GM18526 (cell line): Measurements from ENCODE around the gene CLEC5A.

Source experiments
- POLR2A ChIP-seq: IDR thresholded peaks from 3 replicates; pipeline ENCODE4 v1.6.1; 2011; ENCODE audit not compliant: insufficient read length; ENCODE audit errors: extremely low read depth

CLEC5A gene

DNA sequence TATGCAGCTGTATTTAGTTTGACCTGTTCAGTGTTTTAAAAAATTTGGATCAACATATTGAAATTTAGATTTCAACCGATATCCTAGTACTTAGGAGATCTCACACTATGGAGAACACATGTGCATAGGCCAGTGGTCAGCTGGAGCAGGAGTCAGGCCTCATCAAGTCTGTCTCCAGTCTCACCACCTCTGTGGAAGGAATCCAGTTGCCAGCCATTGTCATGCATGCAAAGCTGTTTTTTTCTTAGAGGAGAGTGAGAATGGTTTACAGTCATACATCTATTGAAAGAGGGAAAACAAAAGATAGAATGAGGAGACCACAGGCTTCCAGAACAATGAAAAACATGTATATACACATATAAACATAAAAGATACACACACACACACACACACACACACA lies 7.6 kb upstream of the CLEC5A start:
- no peak for TF ChIP-seq POLR2A

DNA sequence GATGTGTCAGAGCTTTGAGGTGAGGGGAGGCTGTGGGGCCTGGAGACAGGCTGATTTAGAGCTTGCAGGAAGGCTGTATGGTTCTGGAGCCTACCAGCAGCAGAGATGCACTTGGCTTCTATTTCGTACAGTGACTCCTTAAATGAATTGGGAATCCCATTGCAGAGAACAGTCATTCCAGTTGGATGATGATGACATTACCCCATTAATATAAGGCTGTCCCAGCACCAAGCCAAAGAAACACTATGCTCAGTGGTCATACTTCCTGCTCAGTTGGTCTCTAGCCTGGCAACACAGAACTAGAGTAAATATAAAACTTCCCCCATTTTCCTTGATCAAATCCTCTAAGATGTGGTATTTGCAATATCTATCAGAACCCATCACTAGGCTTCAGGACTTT lies 5.7 kb upstream of the CLEC5A start:
- TF ChIP-seq POLR2A, result no peak

DNA sequence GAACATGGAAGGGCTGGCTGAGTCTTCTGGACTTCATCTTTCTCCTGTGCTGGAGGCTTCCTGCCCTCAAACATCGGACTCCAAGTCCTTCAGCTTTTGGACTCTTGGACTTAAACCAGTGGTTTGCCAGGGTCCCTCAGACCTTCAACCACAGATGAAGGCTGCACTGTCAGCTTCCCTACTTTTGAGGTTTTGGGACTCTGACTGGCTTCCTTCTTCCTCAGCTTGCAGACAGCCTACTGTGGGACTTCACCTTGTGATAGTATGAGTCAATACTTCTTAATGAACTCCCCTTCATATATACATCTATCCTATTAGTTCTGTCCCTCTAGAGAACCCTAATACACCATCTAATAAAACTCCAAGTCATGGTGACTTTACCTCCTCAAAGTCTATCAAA lies 4.0 kb upstream of the CLEC5A start:
- TF ChIP-seq POLR2A, result no peak

DNA sequence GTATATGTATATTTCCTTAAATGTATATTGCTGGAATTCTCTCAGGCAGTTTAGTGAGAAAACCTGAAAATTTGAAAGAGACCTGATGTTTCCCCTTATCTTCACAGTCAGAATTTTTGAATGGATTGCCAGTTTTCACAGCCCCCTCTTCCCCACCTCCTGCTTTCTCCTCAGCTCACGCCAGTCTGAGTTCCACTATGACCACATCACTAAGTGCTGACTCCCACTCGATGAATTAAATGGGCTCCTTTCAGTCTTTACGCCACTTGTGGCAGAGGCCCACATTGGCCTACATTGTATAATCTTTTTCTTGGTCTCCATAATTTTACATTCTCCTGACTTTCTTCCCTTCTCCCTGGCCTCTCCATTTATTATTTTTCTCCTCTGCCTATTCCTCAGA lies 3.1 kb upstream of the CLEC5A start:
- no peak for TF ChIP-seq POLR2A

DNA sequence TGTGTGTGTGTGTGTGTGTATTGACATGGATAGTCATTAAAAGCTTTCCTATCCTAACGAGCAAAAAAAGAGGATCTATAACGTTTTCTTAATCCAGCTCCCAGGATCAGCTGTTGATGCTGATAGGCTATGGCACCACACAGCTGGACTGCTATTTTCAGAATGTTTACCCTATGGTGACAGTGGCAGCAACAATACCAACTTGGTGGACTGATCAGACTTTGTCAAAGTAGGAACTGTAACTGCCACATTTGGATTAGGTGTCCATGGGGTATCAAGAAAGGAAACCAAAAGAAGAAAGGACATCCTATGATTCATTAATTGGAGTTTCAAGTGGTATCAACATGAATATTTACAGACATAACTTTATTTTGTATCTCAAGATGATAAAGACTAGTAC lies 2.7 kb upstream of the CLEC5A start:
- TF ChIP-seq POLR2A, result no peak

DNA sequence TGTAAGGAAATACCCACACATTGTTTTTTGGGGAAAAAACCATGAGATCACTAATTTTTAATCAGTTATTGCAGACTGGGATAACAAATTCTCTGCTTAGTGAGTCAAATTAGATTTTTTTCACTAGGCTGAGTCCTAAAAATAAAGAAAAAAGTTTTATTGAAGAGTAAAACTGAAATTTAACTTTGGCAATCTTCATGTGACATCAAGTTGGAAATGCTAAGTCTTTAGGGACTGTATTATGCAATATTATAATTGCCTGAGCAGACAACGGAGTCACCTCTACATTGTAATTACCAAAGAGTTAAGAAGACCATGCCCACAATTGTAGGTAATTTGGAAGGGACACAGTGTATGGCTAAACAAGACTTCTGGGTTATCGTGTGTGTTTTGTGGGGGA lies 2.2 kb upstream of the CLEC5A start:
- TF ChIP-seq POLR2A, result no peak

DNA sequence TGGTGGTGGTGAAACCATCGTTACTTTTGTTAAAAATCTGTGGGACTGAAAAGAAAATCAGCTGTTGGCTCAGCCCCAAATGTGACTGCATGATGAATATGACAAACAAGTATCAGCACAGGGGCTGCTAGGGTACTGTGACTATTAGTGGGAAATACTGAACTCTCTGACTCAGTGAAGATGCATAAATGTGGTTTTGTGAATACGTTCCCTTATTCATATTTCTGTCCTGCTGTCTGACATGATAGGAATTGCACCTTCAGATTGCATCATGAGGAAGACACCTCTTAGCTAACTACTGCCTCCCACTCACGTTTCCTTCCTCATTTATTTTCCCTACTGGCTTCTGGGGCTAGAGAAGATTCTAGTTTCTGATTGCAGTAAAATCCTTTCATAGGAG lies 1.4 kb downstream of the CLEC5A start:
- no peak for TF ChIP-seq POLR2A

DNA sequence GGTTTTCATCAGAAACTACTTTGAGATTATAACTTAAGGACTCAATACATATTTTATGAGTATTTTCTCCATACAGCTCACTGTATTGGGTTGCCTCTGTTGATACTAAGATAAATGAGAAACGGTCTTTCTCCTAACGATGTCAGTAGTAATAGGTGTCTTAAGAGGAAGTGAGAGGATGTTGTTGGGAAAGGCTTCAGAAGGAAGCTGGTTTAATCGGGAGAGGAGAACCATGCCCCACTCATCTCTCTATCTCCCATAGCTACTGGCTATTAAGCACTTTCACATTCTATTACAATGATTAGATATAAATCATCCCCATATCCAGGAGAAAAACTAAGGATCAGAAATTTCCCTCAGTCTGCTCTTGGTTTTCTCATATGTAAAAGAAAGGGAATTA lies 2.0 kb downstream of the CLEC5A start:
- no peak for TF ChIP-seq POLR2A

DNA sequence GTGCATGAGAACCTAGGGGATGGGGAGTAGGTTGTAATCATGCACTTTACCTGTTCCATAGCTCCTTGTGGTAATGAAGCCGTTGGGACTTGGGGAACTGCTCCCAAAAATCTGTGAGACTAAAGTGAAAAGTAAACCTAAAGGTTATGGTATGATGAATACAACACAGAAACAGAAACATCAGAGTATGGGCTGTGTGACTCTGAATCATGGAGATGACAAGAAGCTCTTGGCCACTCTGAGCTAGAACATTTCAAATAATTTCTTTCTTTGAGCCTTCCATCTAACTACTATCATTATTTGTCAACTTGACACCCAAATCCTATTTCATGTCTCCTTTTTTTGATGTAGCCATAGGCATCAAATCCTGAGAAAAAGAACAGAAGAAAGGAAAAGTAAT lies 2.9 kb downstream of the CLEC5A start:
- no peak for TF ChIP-seq POLR2A

DNA sequence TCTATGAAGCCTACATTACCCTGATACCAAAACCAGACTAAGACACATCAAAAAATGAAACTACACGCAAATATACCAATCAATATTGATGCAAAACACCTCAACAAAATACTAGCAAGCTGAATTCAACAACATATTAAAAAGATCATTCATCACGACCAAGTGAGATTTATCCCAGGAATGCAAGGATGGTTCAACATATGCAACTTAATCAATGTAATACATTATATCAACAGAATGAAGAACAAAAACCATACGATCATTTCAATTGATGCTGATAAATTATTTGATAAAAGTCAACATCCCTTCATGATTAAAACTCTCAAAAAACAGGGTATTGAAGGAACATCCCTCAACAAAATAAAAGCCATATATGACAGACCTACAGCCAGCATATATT lies 5.7 kb downstream of the CLEC5A start:
- TF ChIP-seq POLR2A, result no peak

DNA sequence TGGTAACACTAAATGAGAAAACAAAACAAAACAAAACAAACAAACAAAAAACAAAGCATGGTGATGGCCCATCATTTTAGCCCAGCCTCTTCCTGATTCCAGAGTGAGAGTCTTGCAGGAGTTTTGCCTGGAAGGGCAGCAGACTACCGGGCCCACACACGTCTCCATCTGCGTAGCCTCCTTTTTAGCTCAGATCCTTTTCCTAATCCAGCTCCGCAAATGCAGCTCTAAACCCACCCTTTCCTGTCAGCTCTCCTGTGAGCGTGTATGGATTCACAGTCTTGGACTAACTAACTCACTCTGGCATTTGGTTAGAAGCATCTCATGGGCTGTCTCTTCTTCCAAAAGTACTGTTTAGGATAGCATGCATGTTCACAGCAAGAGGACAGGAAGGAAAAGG lies 16.6 kb downstream of the CLEC5A start:
- no peak for TF ChIP-seq POLR2A

DNA sequence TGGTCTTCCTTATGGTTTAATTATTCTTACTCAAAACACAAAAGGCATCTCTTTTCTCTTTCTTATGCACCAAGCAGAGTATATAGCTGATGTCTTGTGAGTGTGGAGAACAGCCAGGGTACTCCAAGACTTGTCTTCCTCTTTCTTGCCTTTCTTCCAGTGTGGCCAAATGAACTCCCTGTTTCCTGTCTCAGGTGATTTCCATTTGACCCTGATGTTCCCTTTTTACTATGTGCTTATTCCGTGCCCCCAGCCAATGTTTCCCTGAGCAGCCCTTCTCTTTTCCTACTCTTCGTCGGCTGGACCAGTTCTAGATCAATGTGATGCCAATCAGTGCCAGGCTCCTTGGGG lies 18.0 kb downstream of the CLEC5A start:
- TF ChIP-seq POLR2A, result no peak

DNA sequence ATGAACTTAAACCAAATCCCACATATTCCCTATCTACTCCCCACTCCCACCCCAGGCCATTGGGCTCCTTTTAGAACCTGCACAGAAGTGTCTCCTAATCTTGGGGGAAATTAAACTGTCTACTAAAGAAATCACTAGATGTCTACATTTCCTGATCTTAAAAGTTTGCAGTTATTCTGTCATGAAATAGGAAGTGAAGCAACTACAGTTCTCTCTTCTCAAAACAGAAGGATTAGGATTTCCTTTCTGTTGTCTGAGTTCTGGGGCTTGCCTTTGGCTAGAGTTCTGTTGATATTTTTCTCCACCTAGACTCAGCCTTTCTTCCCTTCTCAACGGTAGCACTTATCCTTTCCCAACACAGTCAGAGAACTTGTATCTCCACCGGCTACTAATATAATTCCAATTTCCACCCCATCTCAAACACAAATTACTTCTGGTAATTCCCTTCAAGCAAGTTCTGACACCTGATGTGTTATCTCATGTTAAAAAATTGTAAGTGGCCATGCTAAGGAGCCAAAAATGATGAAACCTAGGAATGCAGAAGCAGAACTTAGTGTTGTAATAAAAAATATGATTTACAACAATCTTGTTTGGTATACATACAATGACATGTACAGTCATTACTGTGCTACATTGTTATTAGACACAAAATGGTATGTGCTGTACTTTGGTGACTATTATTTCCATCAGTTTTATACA lies 18.5 kb downstream of the CLEC5A start:
- no peak for TF ChIP-seq POLR2A

DNA sequence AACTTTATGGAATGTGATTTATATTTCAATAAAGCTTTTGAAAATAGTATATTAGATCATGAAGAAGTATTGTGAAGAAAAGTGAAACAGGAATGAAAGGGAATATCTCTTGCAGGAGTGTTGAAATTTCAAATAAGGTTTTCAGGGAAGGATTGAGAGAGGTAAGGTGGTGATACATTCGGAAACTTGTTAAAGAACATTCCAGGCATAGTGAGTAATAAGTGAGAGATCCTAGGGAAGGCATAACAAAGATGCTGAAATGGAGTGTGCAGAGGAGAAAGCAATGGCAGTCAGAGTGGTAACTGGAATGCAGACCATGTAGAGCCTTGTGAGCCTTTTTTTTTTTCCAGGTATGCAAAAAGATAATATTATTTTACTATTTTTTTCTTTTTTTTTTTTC lies 26.5 kb downstream of the CLEC5A start:
- TF ChIP-seq POLR2A, result no peak

DNA sequence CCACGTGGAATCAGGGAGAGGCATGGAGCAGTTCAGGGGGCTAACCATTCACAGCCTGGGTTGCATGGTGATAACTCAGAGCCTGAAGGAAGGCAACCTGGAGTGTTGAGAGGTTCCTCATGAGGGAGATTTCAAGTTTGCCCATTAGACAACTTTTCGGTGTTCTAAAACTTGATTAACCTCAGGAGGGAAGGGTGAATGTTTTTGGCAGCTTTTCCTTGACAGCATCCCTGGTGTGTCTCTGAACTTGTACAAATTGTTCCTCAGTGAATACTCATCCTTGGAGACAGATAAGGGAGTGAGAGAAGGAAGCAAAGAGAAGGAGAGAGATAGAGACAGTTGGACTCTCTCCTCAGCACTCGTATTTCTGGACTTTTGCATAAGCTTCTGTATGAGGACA lies 30.7 kb downstream of the CLEC5A start, which contains the start of gene OR9A4:
Gene OR9A4 (plus strand): TSS at position 301 of the 400 bp plus-strand sequence. CDS start 2,477 bp downstream, outside the sequence.
- TF ChIP-seq POLR2A, result no peak

DNA sequence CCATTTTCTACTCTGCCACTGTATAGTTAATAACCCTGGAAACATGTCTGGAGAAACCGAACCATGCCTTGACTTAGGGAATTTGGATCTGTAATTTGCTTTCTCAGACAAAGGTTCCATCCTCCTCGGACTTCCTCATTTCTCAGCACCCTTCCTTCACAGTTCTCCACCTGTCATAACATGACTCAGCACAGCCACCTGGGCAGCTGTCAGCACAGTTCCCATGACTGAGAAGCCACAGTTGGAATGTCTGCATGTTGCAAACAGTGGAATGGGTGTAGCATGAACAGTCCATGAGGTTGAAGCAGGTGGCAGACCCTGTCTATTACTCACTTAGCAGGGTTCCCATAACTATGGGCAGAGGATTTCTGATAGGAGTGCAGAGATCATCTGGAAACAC lies 31.2 kb downstream of the CLEC5A start:
- TF ChIP-seq POLR2A, result no peak

DNA sequence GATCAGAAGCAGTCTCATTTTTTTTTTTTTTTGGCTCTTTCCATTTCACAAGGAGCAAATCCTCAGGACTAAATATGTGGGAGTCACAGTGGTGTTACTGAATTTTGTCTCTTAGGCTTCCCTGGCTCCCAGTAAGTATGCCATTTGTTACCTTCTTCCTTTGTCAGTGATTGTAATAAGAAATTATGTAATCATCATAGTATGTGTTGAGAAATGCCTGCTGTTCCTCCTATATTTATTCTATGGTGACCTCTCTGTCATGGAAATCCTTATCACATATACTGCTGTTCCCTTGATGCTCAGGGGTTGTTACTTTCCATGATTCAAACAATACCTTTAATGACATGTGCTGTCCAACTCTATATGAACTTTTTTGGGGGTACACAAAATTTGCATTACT lies 35.4 kb downstream of the CLEC5A start:
- TF ChIP-seq POLR2A, result no peak
